Endothelial cell of umbilical vein (primary cell): ENCODE data around the gene PLA2G2E. TPM values are rescaled to one million over a fixed set of nuclear protein-coding genes. Genes with fewer than 3 reads are reported as not detected.

Source experiments
- BruUV-seq: library from RNA; stranded (reverse); fragments of 400-500 nt; replicated peaks from 2 replicates; lab custom pipeline; 2021; lab: Mats Ljungman, UMichigan
- CTCF ChIA-PET: fragments of 300-600, 350-600 bp; sonication (Branson Sonifier 250); formaldehyde crosslinking; loops from one replicate; lab custom pipeline; 2021; ENCODE audit warnings: antibody characterized with exemption, inconsistent platforms; lab: Charles Lee
- POLR2A ChIA-PET: fragments of 300-600, 350-600 bp; sonication (Branson Sonifier 250); formaldehyde crosslinking; loops from one replicate; lab custom pipeline; 2021; ENCODE audit warnings: antibody characterized with exemption, inconsistent platforms; lab: Charles Lee
- DNase-seq: peaks from one replicate; pipeline ENCODE4 v3.0.0-alpha.2; 2011; ENCODE audit warnings: low read depth, low spot score
- FAIRE-seq: peaks from 2 replicates; lab custom pipeline; 2011; peaks lifted over from hg19 to GRCh38; lab: Jason Lieb, UNC
- H2AFZ ChIP-seq: 2 replicates; pipeline ENCODE4 v1.6.0; 2012; ENCODE audit warnings: low read depth, low read length, control low read depth, inconsistent platforms
- H3K27ac ChIP-seq: 2 replicates; pipeline ENCODE4 v1.5.1; 2011; ENCODE audit warnings: low read depth, mild to moderate bottlenecking, control low read depth, low read length, moderate library complexity; ENCODE audit not compliant: insufficient read depth
- H3K27me3 ChIP-seq, 2 experiments: 2 replicates each; pipeline versions ENCODE4 v1.6.0 to v1.6.1; 2011; ENCODE audit warnings: low read length in 2 of 2, mixed read lengths in 1 of 2; ENCODE audit not compliant: control insufficient read depth in 2 of 2, insufficient read depth in 2 of 2
- H3K36me3 ChIP-seq, 2 experiments: 2 replicates in 1 of 2; 3 replicates in 1 of 2; pipeline ENCODE4 v1.5.1; 2011; ENCODE audit warnings: low read length in 2 of 2, mild to moderate bottlenecking in 1 of 2, moderate library complexity in 1 of 2; ENCODE audit not compliant: control insufficient read depth in 2 of 2, insufficient read depth in 2 of 2; ENCODE audit errors: extremely low read depth in 1 of 2
- H3K4me1 ChIP-seq: 3 replicates; pipeline ENCODE4 v1.5.1; 2011; ENCODE audit warnings: mild to moderate bottlenecking, low read length; ENCODE audit not compliant: control insufficient read depth, insufficient read depth; ENCODE audit errors: extremely low read depth
- H3K4me2 ChIP-seq: 2 replicates; pipeline ENCODE4 v1.6.1; 2011; ENCODE audit warnings: low read length, control low read depth, mixed read lengths; ENCODE audit not compliant: insufficient read depth
- H3K4me3 ChIP-seq, 3 experiments: fragments of 200-600 bp in 1 of 3; sonication (generic), shearing (Covaris generic) in 1 of 3; replicated peaks in 1 of 3; 2 replicates each; pipeline ENCODE4 v1.5.1; 2011 to 2016; ENCODE audit warnings: control low read depth in 3 of 3, low read length in 3 of 3, mild to moderate bottlenecking in 2 of 3, inconsistent platforms in 1 of 3, low read depth in 1 of 3, moderate library complexity in 1 of 3; ENCODE audit not compliant: insufficient read depth in 1 of 3
- H3K79me2 ChIP-seq: 2 replicates; pipeline ENCODE4 v1.6.0; 2012; ENCODE audit warnings: low read length, inconsistent platforms; ENCODE audit not compliant: control insufficient read depth, insufficient read depth
- H3K9ac ChIP-seq: replicated peaks from 2 replicates; pipeline ENCODE3; 2011; ENCODE audit warnings: low read length, control low read depth; ENCODE audit not compliant: insufficient read depth; ENCODE audit errors: extremely low read depth
- H3K9me1 ChIP-seq: replicated peaks from 3 replicates; pipeline ENCODE4 v1.6.0; 2011; ENCODE audit warnings: mild to moderate bottlenecking, low read length; ENCODE audit not compliant: control insufficient read depth, insufficient read depth; ENCODE audit errors: extremely low read depth
- H3K9me3 ChIP-seq: replicated peaks from 2 replicates; pipeline ENCODE4 v1.5.1; 2012; ENCODE audit warnings: low read length, inconsistent platforms; ENCODE audit not compliant: control insufficient read depth, insufficient read depth
- H4K20me1 ChIP-seq: replicated peaks from 2 replicates; pipeline ENCODE3; 2011; ENCODE audit warnings: mild to moderate bottlenecking, low read length; ENCODE audit not compliant: control insufficient read depth, insufficient read depth; ENCODE audit errors: extremely low read depth
- CTCF ChIP-seq, 2 donors: IDR thresholded peaks; 1 replicate in 1 of 2; 2 replicates in 1 of 2; pipeline ENCODE4 v1.5.1; 2011; ENCODE audit warnings: low read length in 2 of 2, mild to moderate bottlenecking in 2 of 2, moderate library complexity in 2 of 2, control low read depth in 1 of 2, inconsistent platforms in 1 of 2, low read depth in 1 of 2; ENCODE audit not compliant: insufficient read depth in 1 of 2; ENCODE audit errors: extremely low read depth in 1 of 2
- EZH2 ChIP-seq: IDR thresholded peaks from 2 replicates; pipeline ENCODE4 v1.6.1; 2012; ENCODE audit warnings: borderline replicate concordance, low read depth, mild to moderate bottlenecking, moderate library complexity, low read length, inconsistent platforms; ENCODE audit not compliant: severe bottlenecking
- FOS ChIP-seq: IDR thresholded peaks from 2 replicates; pipeline ENCODE4 v1.6.1; 2011; ENCODE audit warnings: mild to moderate bottlenecking, low read length, moderate library complexity, borderline replicate concordance; ENCODE audit not compliant: insufficient read depth
- GATA2 ChIP-seq: IDR thresholded peaks from 2 replicates; pipeline ENCODE4 v1.7.0; 2011; ENCODE audit warnings: low read depth, mild to moderate bottlenecking, moderate library complexity, mixed read lengths, low read length; ENCODE audit not compliant: insufficient read length, insufficient read depth
- JUN ChIP-seq: IDR thresholded peaks from 2 replicates; pipeline ENCODE4 v1.6.1; 2011; ENCODE audit warnings: borderline replicate concordance, low read depth; ENCODE audit not compliant: insufficient read length, insufficient read depth
- MAX ChIP-seq: IDR thresholded peaks from 2 replicates; pipeline ENCODE4 v1.6.1; 2011; ENCODE audit not compliant: insufficient read depth, insufficient read length
- MYC ChIP-seq: IDR thresholded peaks from one replicate; pipeline ENCODE4 v1.6.1; 2011; ENCODE audit warnings: mild to moderate bottlenecking, low read depth, low read length
- POLR2A ChIP-seq: IDR thresholded peaks from 2 replicates; pipeline ENCODE4 v1.6.1; 2012; ENCODE audit warnings: low read depth, mild to moderate bottlenecking, control low read depth, low read length
- POLR2AphosphoS5 ChIP-seq: IDR thresholded peaks from 2 replicates; pipeline ENCODE4 v1.6.1; 2012; ENCODE audit warnings: low read depth, mild to moderate bottlenecking, control low read depth, low read length, moderate library complexity; ENCODE audit not compliant: insufficient read depth
- dilution Hi-C: fragments of 300-500 bp; cut with MboI; formaldehyde crosslinking; loops from one replicate; pipeline ENCODE4 v1.15.0; 2019; ENCODE audit warnings: low sequenced_read_pairs; ENCODE audit not compliant: extremely low pct_ligation_motif_present
- intact Hi-C: fragments of 100-400 bp; cut with micrococcal nuclease; formaldehyde crosslinking; loops from one replicate; pipeline ENCODE4 v1.10.0; 2022
- polyA plus RNA-seq, 4 experiments: library from polyadenylated mRNA; depleted of rRNA in 3 of 4; stranded (reverse) in 3 of 4; unstranded in 1 of 4; fragments of >200 nt; gene quantifications; 2 replicates each; pipeline versions ENCODE4 v1.2.1 to v1.2.3, GENCODE V29; 2011 to 2012; ENCODE audit warnings: missing spikeins in 1 of 4
- total RNA-seq: library from RNA; stranded (reverse); gene quantifications from 2 replicates; pipeline ENCODE4 v1.2.3, GENCODE V29; 2021

Gene PLA2G2E
- total and polyA plus RNA-seq, 2 donors (not counting 3 experiments of a cell fraction or from before 2014, with no cell fraction given), result not detected

- no peak overlapping the region for H3K27ac ChIP-seq
- dilution Hi-C loops, result no loop called here
Observed at GRCh38 chr1:19946331-19946751, 22.9 kb upstream of the PLA2G2E start.

More at GRCh38 chr1:19946331-19946751, 22.9 kb upstream of the PLA2G2E start:
- no peak for TF ChIP-seq FOS
- TF ChIP-seq GATA2, result no peak
- TF ChIP-seq POLR2A, result no peak
- no peak for TF ChIP-seq POLR2AphosphoS5
- TF ChIP-seq MYC, result no peak
- no peak for TF ChIP-seq EZH2
- no peak for TF ChIP-seq JUN
- TF ChIP-seq MAX, result no peak
- no peak for TF ChIP-seq CTCF (IDR thresholded peaks at IDR 0.05; ENCODE audit: extremely low read depth in 1 of 2, insufficient read depth in 1 of 2, low read depth in 1 of 2, low read length in 2 of 2)
- no peaks in the 10 kb centered on the region for H4K20me1 ChIP-seq
- no peaks in the 10 kb centered on the region for H3K36me3 ChIP-seq
- no peaks in the 10 kb centered on the region for H3K79me2 ChIP-seq
- FAIRE-seq, result no peak
- H3K4me3 ChIP-seq, result no peak overlapping the region
- no peaks in the 10 kb centered on the region for H3K9me3 ChIP-seq
- intact Hi-C loops, result no loop called here
- ChIA-PET POLR2A (interaction anchor here (0.6 kb wide), 1 partner anchor 205 kb away, joined by 4 read pairs; no protein-coding TSS in a partner anchor), CTCF (interaction anchor here (0.9 to 1.3 kb wide), 3 partner anchors 11 to 29 kb away, joined by 3 read pairs; no protein-coding TSS in a partner anchor)
- no peaks in the 10 kb centered on the region for H3K27me3 ChIP-seq
- no peaks in the 10 kb centered on the region for H3K9me1 ChIP-seq
- no peak overlapping the region for H2AFZ ChIP-seq
- no peak for DNase-seq
- H3K9ac ChIP-seq, result no peak overlapping the region
- peaks cover 3% of the 10 kb centered on the region for H3K4me1 ChIP-seq
- no peak overlapping the region for H3K4me2 ChIP-seq
- no TSS peak for BruUV-seq
